ENCODE measurements around the gene GDF2.
A peak's percentile ranks its signal among the peaks of the same experiment; 100 is the strongest.

The GDF2 gene

GRCh38 chr10:47335906-47336305 is 13.7 kb downstream of the GDF2 start:
- no peak for DNase-seq

- DNase-seq = peak; percentile 56
Measured at GRCh38 chr10:47336387-47337134, 14.3 kb downstream of the GDF2 start.

GRCh38 chr10:47337310-47337709 is 15.1 kb downstream of the GDF2 start:
- DNase-seq = no peak

- no peak for DNase-seq
Measured at GRCh38 chr10:47339186-47339735, 17.0 kb downstream of the GDF2 start.

- DNase-seq = no peak
Measured at GRCh38 chr10:47339759-47340607, 17.7 kb downstream of the GDF2 start.

GRCh38 chr10:47340608-47341170 is 18.4 kb downstream of the GDF2 start:
- peak; percentile 60 for DNase-seq

GRCh38 chr10:47344996-47345870 is 23.0 kb downstream of the GDF2 start:
- no peak for DNase-seq

- DNase-seq = no peak
Measured at GRCh38 chr10:47346581-47347302, 24.5 kb downstream of the GDF2 start.

- DNase-seq = no peak
Measured at GRCh38 chr10:47347303-47347675, 25.0 kb downstream of the GDF2 start.

- DNase-seq = no peak
Measured at GRCh38 chr10:47348138-47348651, 25.9 kb downstream of the GDF2 start, which contains the start of gene RBP3. Gene RBP3 (plus strand): TSS chr10:47348363. CDS start chr10:47348485, 122 bp downstream.

- no peak for DNase-seq
Measured at GRCh38 chr10:47348661-47349470, 26.6 kb downstream of the GDF2 start.

- no peak for DNase-seq
Measured at GRCh38 chr10:47349516-47349915, 27.3 kb downstream of the GDF2 start.

GRCh38 chr10:47349941-47350371 is 27.7 kb downstream of the GDF2 start:
- no peak for DNase-seq

- no peak for DNase-seq
Measured at GRCh38 chr10:47350671-47351640, 28.7 kb downstream of the GDF2 start.

GRCh38 chr10:47351899-47352815 is 29.9 kb downstream of the GDF2 start:
- DNase-seq = no peak

GRCh38 chr10:47353351-47353750 is 31.1 kb downstream of the GDF2 start:
- no peak for DNase-seq

GRCh38 chr10:47354165-47354564 is 31.9 kb downstream of the GDF2 start:
- peak; percentile 11 for DNase-seq

- DNase-seq = no peak
Measured at GRCh38 chr10:47354900-47355299, 32.6 kb downstream of the GDF2 start.

Measured in EL (cell line).